Fibroblast of skin of abdomen (primary cell): Measurements from ENCODE around the gene GRIN3B.

Source experiments
- DNase-seq: peaks from one replicate; pipeline ENCODE4 v3.0.0-alpha.2; 2013

The GRIN3B gene

GRCh38 chr19:966485-967088 lies 33.6 kb upstream of the GRIN3B start:
- no peak for DNase-seq

GRCh38 chr19:970695-971094 lies 29.5 kb upstream of the GRIN3B start:
- no peak for DNase-seq

GRCh38 chr19:971795-972194 lies 28.4 kb upstream of the GRIN3B start:
- DNase-seq = no peak

DNA sequence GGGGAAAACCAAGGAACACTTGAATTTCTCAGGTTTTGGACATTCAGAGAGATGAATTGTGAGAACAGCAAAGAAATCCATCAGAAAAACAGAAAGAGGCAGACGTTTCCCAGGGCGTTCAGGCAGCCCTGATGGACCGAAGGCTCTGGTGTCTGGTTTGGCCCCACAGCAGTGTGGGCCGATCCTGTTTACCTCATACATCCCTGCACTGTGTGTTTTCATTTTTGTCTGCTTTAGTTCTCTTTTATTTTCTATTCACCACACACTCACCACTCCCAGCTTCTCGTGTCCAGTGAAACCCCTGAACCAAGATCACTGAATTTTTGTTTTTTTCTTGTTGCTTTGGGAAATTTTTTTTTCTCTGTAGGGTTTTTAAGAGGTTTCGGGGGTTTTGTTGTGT lies 27.9 kb upstream of the GRIN3B start:
- no peak for DNase-seq

DNA sequence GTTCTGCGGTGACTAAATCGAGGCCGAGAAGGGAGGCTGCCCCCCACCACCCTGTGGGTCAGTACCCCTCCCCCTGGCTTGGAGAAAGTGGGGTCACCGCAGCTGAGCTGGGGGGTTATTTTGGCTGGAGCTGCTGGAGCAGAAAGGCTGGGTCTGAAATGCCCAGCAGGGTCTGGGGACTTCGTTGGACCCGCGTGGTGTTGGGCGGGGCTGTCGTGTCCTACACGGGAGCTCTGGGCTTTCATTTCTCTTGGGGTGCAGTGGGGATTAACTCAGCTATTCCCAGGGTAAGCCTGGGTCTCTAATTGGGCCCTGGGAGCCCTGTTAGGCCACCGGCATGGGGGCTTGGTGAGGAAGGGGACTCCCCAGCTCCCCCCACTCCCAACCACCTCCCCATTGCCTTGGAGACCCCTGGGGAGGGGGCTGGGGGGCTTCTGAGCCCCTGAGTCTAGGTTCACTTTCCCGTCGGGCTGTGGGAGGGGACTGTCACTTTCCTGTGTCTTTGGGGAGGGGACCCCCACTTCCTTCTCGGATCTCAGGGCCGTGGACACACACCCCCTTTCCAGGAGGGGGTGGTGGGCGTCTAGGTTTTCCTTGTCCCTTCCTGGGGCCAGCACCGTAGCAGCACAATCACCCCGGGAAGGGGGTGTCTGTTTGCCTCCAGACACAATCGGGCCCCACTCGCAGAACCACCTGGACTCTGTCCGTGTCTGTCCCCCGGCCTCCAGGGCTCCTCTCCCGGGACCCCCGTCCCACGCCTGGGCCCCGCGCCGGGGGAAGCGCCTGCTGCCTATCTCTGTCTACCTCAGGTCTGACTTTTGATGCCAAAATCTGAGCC lies 26.3 kb upstream of the GRIN3B start:
- DNase-seq = no peak

GRCh38 chr19:974564-975257 lies 25.5 kb upstream of the GRIN3B start:
- DNase-seq = no peak

DNA sequence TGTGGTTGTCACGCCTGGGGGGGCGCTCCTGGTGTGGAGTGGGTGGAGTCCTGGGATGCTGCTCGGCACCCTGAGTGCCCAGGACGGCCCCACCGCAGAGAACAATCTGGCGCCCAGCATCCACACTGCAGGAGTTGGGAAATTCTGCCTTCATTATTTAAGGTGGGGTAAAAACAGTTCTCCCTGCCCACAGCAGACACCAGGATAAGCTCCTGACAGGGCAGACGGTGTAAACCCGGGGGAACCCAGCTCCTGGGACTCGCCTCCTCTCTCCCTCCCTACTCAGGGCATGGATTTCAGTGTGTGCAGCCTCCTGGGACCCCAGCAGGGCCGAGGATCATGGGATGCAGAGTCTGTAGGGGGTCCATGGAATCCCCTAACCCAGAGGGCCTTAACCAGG lies 23.7 kb upstream of the GRIN3B start:
- DNase-seq = no peak

- DNase-seq = no peak
These were observed 23.2 kb upstream of the GRIN3B start for GRCh38 chr19:977058-977464.

DNA sequence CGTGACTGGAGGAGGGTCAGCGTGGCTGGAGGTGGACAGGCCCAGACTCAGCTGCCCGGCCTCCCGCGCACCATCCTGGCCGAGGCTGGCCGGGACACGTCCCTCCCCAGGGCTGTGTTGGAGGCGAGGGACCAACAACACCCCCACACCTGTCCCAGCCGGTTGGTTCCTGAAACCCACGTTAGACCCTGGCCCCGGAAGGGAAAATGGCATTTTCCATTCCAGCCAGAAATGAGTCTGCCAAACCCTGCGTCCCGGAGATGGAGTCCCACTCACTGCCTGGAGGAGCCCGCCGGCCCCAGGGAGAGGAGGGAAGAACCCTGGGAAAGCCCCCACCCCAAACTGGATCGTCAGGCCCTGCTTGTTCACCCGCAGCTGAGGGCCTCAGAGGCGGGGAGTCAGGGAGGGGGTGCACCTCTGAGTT lies 20.9 kb upstream of the GRIN3B start:
- no peak for DNase-seq

DNA sequence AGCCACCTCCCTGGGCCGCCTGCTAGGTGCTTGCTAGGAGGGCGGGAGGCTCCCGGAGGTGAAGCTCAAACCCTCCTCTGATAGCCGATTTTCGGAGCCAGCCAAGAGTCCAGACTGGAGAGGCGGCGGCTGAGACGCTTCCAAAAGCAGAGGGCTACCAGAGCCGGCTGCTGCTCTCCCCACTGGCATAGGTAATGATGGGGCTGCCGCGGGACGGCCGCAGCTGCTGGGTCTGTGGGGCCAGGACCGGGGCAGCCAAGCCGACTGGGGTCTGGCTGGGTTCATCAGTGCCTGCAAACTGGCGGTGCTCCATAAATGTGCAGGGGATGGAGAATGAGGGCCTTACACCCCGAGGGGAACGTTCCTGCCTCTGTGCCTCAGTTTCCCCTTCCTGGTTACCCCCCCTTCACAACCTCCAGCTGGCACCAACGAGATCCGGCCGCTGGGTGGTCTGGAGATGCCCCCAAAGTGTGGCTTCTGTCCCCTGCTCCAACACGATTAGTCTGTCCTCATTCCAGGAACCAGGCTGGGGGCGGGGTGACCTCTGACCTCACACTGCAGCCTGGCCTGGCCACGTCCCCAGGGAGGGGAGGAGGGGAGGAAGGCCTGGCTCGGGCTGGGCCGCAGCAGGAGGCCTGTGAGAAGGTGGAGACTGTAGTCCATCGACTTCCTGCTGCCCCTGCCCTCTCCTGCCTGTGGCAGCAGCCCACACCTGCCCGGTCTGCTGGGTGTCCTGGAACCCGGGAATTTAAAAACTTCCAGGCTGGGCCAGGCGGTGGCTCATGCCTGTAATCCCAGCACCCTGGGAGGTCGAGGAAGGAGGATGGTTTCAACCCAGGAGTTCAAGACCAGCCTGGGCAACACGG lies 19.9 kb upstream of the GRIN3B start:
- no peak for DNase-seq

- DNase-seq = peak; percentile 48
These were observed 17.6 kb upstream of the GRIN3B start for GRCh38 chr19:982567-983170.

GRCh38 chr19:984165-984967 lies 15.9 kb upstream of the GRIN3B start, which contains the start of gene WDR18:
Gene WDR18 (plus strand): TSS chr19:984345. CDS start chr19:984354, 9 bp downstream.
- DNase-seq = peak; percentile 88

GRCh38 chr19:986083-986482 lies 14.1 kb upstream of the GRIN3B start:
- DNase-seq = no peak

GRCh38 chr19:988081-988480 lies 12.1 kb upstream of the GRIN3B start:
- no peak for DNase-seq

GRCh38 chr19:988510-988909 lies 11.7 kb upstream of the GRIN3B start:
- DNase-seq = no peak

DNA sequence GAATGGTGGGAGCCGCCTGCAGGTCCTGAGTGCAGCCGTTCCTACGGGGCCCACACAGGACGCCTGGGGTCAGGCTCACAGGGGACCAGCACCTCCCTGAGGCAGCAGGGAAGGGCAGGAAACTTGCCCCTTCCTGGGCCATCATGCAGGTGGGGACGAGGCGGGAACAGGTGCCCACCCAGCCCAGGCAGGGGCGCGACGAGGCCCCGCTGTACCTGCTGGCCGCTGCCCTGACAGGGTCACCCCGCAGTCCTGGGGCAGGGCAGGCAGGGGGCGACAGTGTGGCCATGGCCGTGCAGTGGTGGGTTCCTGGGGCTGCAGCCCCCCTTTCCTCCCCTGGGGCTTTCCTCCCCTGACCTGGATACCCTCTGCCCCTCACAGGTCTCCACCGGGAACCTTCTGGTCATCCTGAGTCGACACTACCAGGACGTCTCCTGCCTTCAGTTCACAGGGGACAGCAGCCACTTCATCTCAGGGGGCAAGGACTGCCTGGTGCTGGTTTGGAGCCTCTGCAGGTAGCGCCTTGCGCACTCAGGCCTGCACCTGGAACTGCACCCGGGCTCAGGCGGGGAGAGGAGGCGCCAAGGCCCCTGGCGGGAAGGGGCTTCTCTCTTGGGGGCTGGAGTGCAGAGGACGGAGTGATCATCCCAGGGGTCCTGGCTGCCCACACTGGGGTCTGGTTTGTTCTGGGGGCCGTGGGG lies 10.7 kb upstream of the GRIN3B start:
- DNase-seq = no peak

DNA sequence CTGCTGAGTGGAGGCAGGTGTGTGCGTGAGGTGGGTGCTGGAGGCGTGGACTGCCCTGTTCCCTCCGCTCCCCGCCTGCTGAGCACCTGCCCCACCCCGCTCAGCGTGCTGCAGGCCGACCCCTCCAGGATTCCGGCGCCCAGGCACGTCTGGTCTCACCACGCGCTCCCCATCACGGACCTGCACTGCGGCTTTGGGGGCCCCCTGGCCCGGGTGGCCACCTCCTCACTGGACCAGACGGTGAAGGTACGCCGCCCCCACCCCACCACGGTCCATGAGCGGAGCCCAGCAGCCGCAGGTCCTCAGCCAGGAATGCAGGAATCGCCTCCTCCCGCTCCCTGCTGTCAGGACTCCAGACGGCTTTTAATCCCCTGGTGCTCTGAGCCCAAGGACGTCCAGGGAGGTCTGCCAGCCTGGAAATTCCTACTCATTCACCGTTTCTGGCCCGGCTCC lies 10.1 kb upstream of the GRIN3B start:
- DNase-seq = no peak

DNA sequence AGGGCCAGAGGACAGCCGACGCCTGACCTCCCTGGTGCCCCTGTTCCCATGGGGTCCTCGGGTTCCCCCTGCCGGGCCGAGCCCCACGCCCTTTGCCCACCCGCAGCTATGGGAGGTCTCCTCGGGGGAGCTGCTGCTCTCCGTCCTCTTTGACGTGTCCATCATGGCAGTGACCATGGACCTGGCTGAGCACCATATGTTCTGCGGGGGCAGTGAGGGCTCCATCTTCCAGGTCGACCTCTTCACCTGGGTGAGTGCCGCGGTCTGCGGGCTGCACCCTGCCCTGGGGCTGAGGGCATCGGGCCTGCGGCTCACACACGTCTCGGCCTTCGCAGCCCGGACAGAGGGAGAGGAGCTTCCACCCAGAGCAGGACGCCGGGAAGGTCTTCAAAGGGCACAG lies 9.5 kb upstream of the GRIN3B start:
- no peak for DNase-seq

- DNase-seq = no peak
These were observed 8.9 kb upstream of the GRIN3B start for GRCh38 chr19:991174-991931.
